Measurements from ENCODE around the gene TAS1R3.

DNA sequence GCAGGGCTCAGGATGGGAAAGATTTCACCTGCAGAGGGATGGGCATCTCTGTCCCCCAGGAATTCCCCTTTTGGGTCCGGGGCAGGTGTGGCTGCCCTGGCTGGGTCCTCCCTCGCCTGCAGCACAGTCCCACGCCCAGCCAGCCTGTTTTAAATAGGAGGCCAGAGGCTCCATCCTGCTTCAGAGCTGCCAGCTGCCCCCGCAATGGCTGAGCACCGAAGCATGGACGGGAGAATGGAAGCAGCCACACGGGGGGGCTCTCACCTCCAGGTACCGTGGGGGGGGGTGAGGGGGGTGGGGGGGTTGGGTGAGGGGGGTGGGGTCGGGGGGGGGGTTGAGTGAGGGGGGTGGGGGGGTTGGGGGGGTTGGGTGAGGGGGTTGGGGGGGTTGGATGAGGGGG, 47.3 kb upstream of the TAS1R3 start:
- TF ChIP-seq GATA1 (IDR thresholded peaks at IDR 0.05; ENCODE audit: low read depth, low read length) (no peak), POLR2A (IDR thresholded peaks at IDR 0.05; ENCODE audit: low read length) (no peak)

Data from erythroblast (primary cell).